Hematopoietic multipotent progenitor cell treated with erythropoietin and hydrocortisone succinate and interleukin-3 and kit ligand, for 17 days (in vitro differentiated cells): Measurements from ENCODE around the gene CEBPG.

Experiments used
- DNase-seq: peaks from one replicate; pipeline ENCODE4 v3.0.0-alpha.2; 2015; ENCODE audit warnings: low spot score

The CEBPG gene

GRCh38 chr19:33382006-33382405, 8.5 kb downstream of the CEBPG start:
- DNase-seq = no peak

DNA sequence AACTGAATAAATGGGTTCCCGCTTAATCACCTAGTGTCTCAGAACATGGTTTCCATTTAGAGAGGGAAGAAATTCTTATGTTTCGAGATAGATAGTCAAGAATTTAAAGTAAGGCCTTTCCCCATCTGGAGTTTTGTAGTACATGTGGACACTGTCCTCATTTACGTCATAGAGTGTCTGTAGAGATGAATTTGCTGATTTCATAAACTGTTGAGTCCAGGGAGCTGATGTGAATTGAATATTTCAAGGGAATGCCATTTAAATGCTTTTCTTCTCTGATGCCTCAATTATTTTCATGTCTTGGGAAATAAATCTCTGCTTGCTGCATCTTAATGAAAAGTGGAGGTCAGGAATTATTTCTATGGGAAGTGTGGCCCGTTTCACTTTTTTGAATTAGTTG, 9.5 kb downstream of the CEBPG start:
- no peak for DNase-seq

GRCh38 chr19:33383720-33384292, 10.3 kb downstream of the CEBPG start:
- no peak for DNase-seq

GRCh38 chr19:33384983-33385382, 11.5 kb downstream of the CEBPG start:
- DNase-seq = no peak

GRCh38 chr19:33385956-33386355, 12.4 kb downstream of the CEBPG start:
- DNase-seq = no peak

- DNase-seq = no peak
These were observed 12.9 kb downstream of the CEBPG start for GRCh38 chr19:33386361-33386858.

GRCh38 chr19:33387351-33388230, 14.1 kb downstream of the CEBPG start:
- no peak for DNase-seq

DNA sequence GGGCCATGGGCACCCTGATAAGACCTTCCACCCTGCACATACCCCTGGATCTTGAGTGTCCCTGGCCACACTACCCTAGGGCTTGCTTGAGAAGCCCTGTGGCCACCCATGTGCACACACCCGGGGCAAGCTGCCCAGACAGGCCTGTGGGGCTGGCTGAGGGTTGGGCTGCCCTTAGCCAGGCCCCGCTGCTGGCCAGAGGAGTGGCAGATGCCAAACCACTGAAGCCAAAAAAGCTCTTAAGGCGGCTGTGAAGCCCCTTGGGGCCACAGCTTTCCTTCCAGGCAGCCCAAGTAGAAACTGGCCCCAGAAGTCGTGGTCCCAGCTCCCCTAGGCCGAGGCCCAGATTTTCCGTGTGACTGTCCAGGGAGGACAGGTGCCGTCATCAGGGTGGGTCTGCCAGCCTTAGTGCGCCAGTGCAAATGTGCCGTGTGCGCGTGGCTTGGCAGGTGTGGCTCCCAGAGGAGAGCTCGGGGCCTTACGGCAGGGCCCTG, 14.8 kb downstream of the CEBPG start:
- DNase-seq = no peak

- DNase-seq = no peak
These were observed 15.4 kb downstream of the CEBPG start for GRCh38 chr19:33388725-33389420.

GRCh38 chr19:33389421-33390100, 16.1 kb downstream of the CEBPG start:
- DNase-seq = no peak

DNA sequence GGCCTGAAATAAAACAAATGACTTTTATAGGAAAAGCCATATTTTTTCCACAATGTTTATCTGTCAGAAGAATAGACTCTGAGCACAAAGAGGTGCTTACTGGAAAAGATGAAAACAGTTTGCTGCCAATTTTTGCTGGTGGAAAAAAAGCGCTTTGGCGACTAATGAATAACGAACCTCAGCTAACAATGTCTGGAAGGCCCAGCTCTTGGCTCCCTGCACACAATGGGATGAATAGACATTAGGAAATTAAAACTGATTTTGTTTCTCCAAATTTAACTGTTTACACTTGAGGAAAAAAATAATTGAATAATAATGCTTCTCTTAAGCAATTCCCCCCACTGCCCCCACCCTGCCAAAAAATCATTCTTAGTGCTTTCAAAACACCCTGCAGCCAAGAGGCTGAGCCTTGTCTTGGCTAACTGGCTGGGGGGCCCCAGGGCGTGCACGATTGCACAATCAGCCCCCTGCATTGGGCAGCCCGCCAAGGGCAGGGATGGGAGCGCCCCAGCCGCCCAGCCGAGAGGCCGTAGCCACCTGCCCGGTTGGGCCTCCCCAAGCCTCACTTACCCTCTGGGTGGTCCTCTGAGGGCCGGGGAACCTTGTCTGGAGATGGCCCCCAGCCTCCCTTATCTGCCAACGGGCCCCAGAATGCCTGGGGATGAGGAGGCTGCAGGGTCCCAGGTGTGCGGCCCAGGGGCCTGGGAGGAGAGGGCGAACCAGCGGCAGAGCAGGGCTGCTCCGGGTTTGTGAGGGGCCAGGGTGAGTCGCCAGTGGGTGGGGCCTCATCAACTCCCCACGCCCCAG, 16.8 kb downstream of the CEBPG start:
- DNase-seq = no peak

GRCh38 chr19:33390908-33391630, 17.6 kb downstream of the CEBPG start:
- DNase-seq = no peak

DNA sequence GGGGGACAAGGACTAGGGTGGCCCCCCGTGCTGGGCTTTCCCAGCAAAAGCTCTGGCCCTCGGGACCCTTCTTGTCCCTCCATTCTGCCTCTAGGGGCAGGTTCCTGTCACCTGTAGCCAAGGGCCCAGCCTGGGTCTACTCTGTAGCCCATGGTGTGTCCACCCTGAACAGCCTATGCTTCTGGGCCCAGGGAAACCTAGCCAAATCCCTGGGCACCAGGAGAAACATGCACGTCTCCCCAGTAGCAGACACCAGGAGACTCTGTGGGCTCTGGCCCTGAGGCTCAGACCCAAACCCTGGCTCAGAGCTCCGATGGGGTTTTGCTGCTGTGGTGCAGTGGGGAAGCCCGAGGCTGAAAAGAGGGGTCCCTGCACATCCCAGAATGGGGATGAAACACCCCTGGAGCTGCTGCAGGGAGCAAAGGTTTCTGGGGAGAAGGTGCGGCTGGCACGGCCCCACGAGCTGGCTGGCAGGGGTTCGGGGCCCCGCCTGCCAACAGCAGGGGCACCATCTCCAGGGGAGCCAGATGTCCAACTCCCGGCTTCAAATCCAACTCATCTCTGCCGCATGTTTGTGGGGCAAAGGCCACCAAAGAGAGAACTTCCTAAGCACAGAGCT, 18.2 kb downstream of the CEBPG start:
- DNase-seq = no peak

- no peak for DNase-seq
These were observed 19.1 kb downstream of the CEBPG start for GRCh38 chr19:33392341-33393285.

- no peak for DNase-seq
These were observed 19.9 kb downstream of the CEBPG start for GRCh38 chr19:33393286-33394005.

DNA sequence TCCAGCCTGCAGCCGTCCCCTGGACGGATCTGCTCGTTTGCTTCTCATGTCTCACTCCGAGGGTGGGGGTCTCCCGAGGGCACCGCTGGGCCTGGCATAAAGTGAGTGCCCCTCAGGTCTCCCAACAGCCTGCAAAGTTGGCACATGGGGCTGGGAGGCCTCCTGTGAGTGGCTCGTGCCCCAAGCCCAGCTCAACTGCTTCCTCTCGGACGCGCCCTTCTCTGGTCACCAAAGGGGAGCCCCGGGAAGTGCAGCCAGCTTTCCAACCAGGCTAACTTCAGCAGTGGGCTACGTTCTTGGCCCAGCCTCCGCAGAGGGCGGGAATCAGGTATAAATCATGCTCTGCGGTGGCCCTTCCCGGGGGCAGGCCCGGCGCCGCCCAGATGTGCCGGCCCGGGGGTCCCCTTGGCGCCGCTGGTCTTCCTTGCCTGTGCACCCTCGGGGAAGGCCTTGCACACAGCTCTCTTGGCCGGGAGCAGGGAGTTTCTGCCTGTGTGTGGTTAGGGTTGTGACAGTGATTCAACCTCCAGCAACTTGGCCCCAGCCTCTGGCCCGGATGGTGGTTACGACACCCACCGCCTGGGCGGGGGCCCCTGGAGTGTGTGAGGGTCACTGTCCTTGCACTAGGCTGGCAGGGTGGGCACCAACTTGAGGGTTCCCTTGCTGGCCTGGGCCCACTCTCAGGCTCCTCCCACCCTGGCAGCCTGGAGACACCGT, 20.7 kb downstream of the CEBPG start:
- DNase-seq = no peak

DNA sequence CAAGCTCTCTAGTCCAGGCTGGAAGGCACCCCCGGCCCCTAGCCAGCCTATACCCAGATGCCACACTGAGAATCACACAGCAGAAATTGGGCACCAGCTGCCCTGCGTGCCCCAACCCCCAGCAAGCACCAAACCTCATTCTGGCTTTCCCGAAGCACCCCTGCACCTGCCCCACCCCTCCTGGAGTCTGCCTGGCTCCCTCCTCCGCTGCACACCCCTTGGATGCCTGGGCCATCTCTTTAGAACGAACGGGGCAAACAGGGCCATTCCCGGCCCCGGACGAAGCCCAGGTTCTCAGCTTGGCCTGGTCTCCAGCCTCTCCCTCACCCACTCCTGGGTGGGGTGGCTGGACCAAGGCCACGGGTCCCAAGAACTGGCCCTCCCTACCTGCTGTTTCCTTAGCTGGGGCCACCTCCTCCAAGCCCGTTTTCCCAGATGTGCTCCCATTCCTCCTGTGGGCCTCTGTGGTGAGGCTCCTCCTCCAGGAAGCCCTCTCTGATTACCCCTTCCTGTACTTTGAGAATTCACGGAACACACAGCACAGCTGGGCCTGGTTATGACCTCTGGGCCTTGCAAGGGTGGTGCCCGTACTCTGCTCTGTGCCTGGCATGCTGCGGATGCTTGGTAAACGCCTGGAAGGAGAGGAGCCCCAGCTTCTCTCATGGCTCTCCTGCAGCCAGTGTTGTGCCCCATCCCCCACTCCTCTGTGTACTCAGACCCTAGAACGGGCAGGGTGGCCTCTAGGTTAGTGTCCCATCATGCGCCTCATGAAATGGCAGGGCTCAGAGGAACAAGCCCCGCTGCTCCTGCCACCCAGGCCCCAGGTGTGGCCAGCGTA, 21.4 kb downstream of the CEBPG start:
- no peak for DNase-seq
